GM12878 (cell line): Measurements from ENCODE around the gene MRPL55. TPM values are rescaled to one million over a fixed set of nuclear protein-coding genes. Genes with fewer than 3 reads are reported as not detected.
A peak's percentile ranks its signal among the peaks of the same experiment; 100 is the strongest.

Experiments
- ATAC-seq: fragments of 200-7000 bp; cut with Tn5 transposase; 3 replicates; pipeline ENCODE4 v1.9.1; 2020; ENCODE audit warnings: mild to moderate bottlenecking, moderate library complexity
- BruUV-seq: library from RNA; stranded (reverse); fragments of 400-500 nt; replicated peaks from 2 replicates; lab custom pipeline; 2021; lab: Mats Ljungman, UMichigan
- CTCF ChIA-PET: fragments of 300-600 bp; sonication (Branson Sonifier 250); formaldehyde crosslinking; extraction: SDS; loops from one replicate; lab custom pipeline; 2021; ENCODE audit warnings: inconsistent platforms; lab: Yijun Ruan, JAX
- POLR2A ChIA-PET: fragments of 350-600 bp; formaldehyde crosslinking; extraction: SDS; loops from one replicate; lab custom pipeline; 2021; ENCODE audit warnings: inconsistent platforms; lab: Charles Lee
- RAD21 ChIA-PET: fragments of 300-600 bp; sonication (Branson Sonifier 250); formaldehyde crosslinking; loops from one replicate; lab custom pipeline; 2023; ENCODE audit warnings: antibody characterized with exemption; ENCODE audit not compliant: unreplicated experiment; lab: Charles Lee
- SMC1A ChIA-PET: fragments of 300-600 bp; sonication (Branson Sonifier 250); formaldehyde crosslinking; loops from one replicate; lab custom pipeline; 2023; ENCODE audit not compliant: unreplicated experiment, uncharacterized antibody; lab: Charles Lee
- DNase-seq: peaks from one replicate; pipeline ENCODE4 v3.0.0-alpha.2; 2011; ENCODE audit warnings: low read depth, low spot score
- FAIRE-seq: peaks from 3 replicates; lab custom pipeline; 2011; peaks lifted over from hg19 to GRCh38; lab: Jason Lieb, UNC
- H2AFZ ChIP-seq: 2 replicates; pipeline ENCODE4 v1.6.0; 2011; ENCODE audit warnings: low read depth, low read length, control low read depth; ENCODE audit not compliant: control insufficient read depth
- H3K27ac ChIP-seq: 2 replicates; pipeline ENCODE4 v1.5.1; 2011; ENCODE audit warnings: control low read depth; ENCODE audit not compliant: control insufficient read depth, insufficient read depth
- H3K27me3 ChIP-seq, 2 experiments: replicated peaks in 1 of 2; 2 replicates each; pipeline versions ENCODE4 v1.6.0 to v1.6.1; 2011; ENCODE audit warnings: low read length in 1 of 2; ENCODE audit not compliant: control insufficient read depth in 2 of 2, insufficient read depth in 2 of 2
- H3K36me3 ChIP-seq, 2 experiments: 2 replicates each; pipeline ENCODE4 v1.5.1; 2011; ENCODE audit warnings: low read length in 1 of 2; ENCODE audit not compliant: control insufficient read depth in 2 of 2, insufficient read depth in 2 of 2
- H3K4me1 ChIP-seq: 2 replicates; pipeline ENCODE4 v1.6.1; 2011; ENCODE audit warnings: mild to moderate bottlenecking, low read length, moderate library complexity, mixed read lengths; ENCODE audit not compliant: control insufficient read depth, insufficient read depth
- H3K4me2 ChIP-seq: 2 replicates; pipeline ENCODE4 v1.6.0; 2011; ENCODE audit warnings: control low read depth; ENCODE audit not compliant: control insufficient read depth, insufficient read depth
- H3K4me3 ChIP-seq: fragments of 200-600 bp; sonication (generic); 2 replicates; pipeline ENCODE4 v1.5.1; 2016
- H3K79me2 ChIP-seq: 2 replicates; pipeline ENCODE4 v1.6.0; 2011; ENCODE audit warnings: low read length; ENCODE audit not compliant: control insufficient read depth, insufficient read depth
- H3K9ac ChIP-seq: 2 replicates; pipeline ENCODE4 v1.8.0; 2011; ENCODE audit warnings: low read length, control low read depth, mixed read lengths; ENCODE audit not compliant: control insufficient read depth, insufficient read depth
- H3K9me3 ChIP-seq: replicated peaks from 3 replicates; pipeline ENCODE4 v1.5.1; 2011; ENCODE audit warnings: mild to moderate bottlenecking, low read length; ENCODE audit not compliant: control insufficient read depth, insufficient read depth
- H4K20me1 ChIP-seq: 2 replicates; pipeline ENCODE4 v1.6.0; 2011; ENCODE audit not compliant: control insufficient read depth, insufficient read depth
- BCL11A ChIP-seq: IDR thresholded peaks from 2 replicates; pipeline ENCODE4 v1.6.1; 2011; ENCODE audit warnings: low read depth, low read length
- BMI1 ChIP-seq: fragments of 450-650 bp; IDR thresholded peaks from 2 replicates; pipeline ENCODE4 v1.6.1; 2016; ENCODE audit warnings: mild to moderate bottlenecking, moderate library complexity, borderline replicate concordance
- DPF2 ChIP-seq: fragments of 450-650 bp; IDR thresholded peaks from 2 replicates; pipeline ENCODE4 v1.6.1; 2017; ENCODE audit warnings: mild to moderate bottlenecking
- FOS ChIP-seq: IDR thresholded peaks from 3 replicates; pipeline ENCODE4 v1.6.1; 2011; ENCODE audit warnings: borderline replicate concordance; ENCODE audit not compliant: insufficient read length; ENCODE audit errors: extremely low read depth
- KAT2A ChIP-seq: conservative IDR thresholded peaks from 2 replicates; pipeline ENCODE4 v1.6.1; 2011; ENCODE audit warnings: low read depth, low read length; ENCODE audit not compliant: control insufficient read depth
- NR2C2 ChIP-seq: IDR thresholded peaks from 2 replicates; pipeline ENCODE4 v1.6.1; 2011; ENCODE audit warnings: borderline replicate concordance, low read depth; ENCODE audit not compliant: control insufficient read depth, insufficient read length
- NR2F1 ChIP-seq: fragments of 450-650 bp; conservative IDR thresholded peaks from 2 replicates; pipeline ENCODE4 v1.6.1; 2017; ENCODE audit warnings: mild to moderate bottlenecking
- POLR2AphosphoS2 ChIP-seq: IDR thresholded peaks from 2 replicates; pipeline ENCODE4 v1.6.1; 2011; ENCODE audit warnings: low read depth, mild to moderate bottlenecking, low read length, improper control_type of control experiment, moderate library complexity
- POLR2AphosphoS5 ChIP-seq: IDR thresholded peaks from 2 replicates; pipeline ENCODE4 v1.6.1; 2011; ENCODE audit warnings: mild to moderate bottlenecking, low read length, inconsistent platforms
- SMAD5 ChIP-seq: IDR thresholded peaks from 2 replicates; pipeline ENCODE4 v1.6.1; 2016; ENCODE audit warnings: antibody characterized with exemption, low read depth
- WGBS: methylation state at CpG from one replicate; pipeline ENCODE4 v1.1.6; 2016; ENCODE audit warnings: low lambda C conversion rate; ENCODE audit not compliant: insufficient replicate concordance, insufficient coverage; ENCODE audit errors: missing lambda C conversion rate; 5-methylcytosine and 5-hydroxymethylcytosine counted together
- in situ Hi-C: fragments of 300-500 bp; cut with MboI; formaldehyde crosslinking; loops from 9 replicates; pipeline ENCODE4 v1.14.3; 2018; ENCODE audit warnings: mixed read lengths
- intact Hi-C: fragments of 100-400 bp; cut with micrococcal nuclease; formaldehyde crosslinking; loops from one replicate; pipeline ENCODE4 v1.14.2; 2022; ENCODE audit not compliant: unreplicated experiment
- polyA plus RNA-seq, 11 experiments: library from polyadenylated mRNA; depleted of rRNA in 4 of 11; unstranded in 6 of 11; stranded (reverse) in 5 of 11; fragments of >200 nt; fragmentation: Nextera tagmentation in 4 of 11; fragmentation: Illumina TruSeq in 1 of 11; extraction: Ambion mirVana in 4 of 11; extraction: Trizol in 1 of 11; gene quantifications; 1 replicate in 1 of 11; 2 replicates in 10 of 11; pipeline versions ENCODE4 v1.2.1 to v1.2.3, GENCODE V29; 2011 to 2016; ENCODE audit warnings: inconsistent platforms in 2 of 11, missing spikeins in 2 of 11, low read depth in 1 of 11
- total RNA-seq, 4 experiments: library from RNA; depleted of rRNA in 3 of 4; stranded (reverse); fragments of >200 nt in 3 of 4; fragmentation: Illumina TruSeq in 1 of 4; extraction: Trizol in 1 of 4; gene quantifications; 2 replicates each; pipeline versions ENCODE4 v1.2.1 to v1.2.3, GENCODE V29; 2013 to 2021
- TF ChIP-seq, protein P1 (sequence below), 3 experiments: IDR thresholded peaks in 2 of 3; conservative IDR thresholded peaks in 1 of 3; 2 replicates each; pipeline ENCODE4 v1.5.1; 2011; ENCODE audit warnings: low read depth in 3 of 3, low read length in 3 of 3, mild to moderate bottlenecking in 3 of 3, control low read depth in 2 of 3, moderate library complexity in 2 of 3, inconsistent platforms in 1 of 3, mixed read lengths in 1 of 3; ENCODE audit not compliant: control insufficient read depth in 2 of 3, insufficient read depth in 1 of 3; ENCODE audit errors: extremely low read depth in 1 of 3
- TF ChIP-seq, protein P2 (sequence below): IDR thresholded peaks from 2 replicates; pipeline ENCODE4 v1.6.1; 2012; ENCODE audit warnings: low read depth, low read length, improper control_type of control experiment

Gene MRPL55
- total and polyA plus RNA-seq, 10 of the 15 experiments (the other 5 are each of a cell fraction or from before 2014, with no cell fraction given), result 15.1 to 143 (median 55.8) TPM

DNA sequence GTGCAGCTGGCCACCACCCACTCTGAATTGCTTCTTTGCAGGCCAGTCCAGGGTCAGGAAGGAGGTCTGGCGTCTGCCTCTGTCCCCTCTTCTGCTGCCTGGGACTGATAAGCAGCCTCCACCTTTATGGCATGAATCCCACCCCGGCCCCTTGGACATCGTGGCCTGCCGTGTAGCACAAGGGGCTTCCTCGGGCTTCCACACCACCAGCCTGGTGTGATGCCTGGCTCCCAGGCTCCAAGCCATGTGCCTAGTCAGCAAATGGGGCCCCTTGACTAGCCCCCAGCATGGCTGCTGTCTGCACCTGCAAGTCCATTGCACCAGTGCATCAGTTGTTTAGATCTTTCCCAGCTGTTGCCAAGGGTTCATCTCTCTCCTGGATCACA is 36.4 kb downstream of the MRPL55 start:
- intact Hi-C loops (loop anchor here (5.0 to 10.0 kb wide), 2 partner anchors 70 to 308 kb away; no protein-coding TSS in a partner anchor), in situ Hi-C loops (no loop called here)
- TF ChIP-seq FOS, result no peak
- no peak for TF ChIP-seq KAT2A
- TF ChIP-seq NR2C2, result peak; percentile 6
- TF ChIP-seq BCL11A, result no peak
- no peak for TF ChIP-seq SMAD5
- Histone ChIP-seq H3K36me3 (no peaks in the 10 kb centered on the region), H3K9me3 (no peaks in the 10 kb centered on the region), H3K27me3 (no peaks in the 10 kb centered on the region), H3K79me2 (no peaks in the 10 kb centered on the region), H3K4me3 (no peak overlapping the region), H3K9ac (no peak overlapping the region), H4K20me1 (no peaks in the 10 kb centered on the region), H3K4me1 (no peaks in the 10 kb centered on the region), H3K27ac (no peak overlapping the region), H3K4me2 (no peak overlapping the region), H2AFZ (no peak overlapping the region)
- no peak for FAIRE-seq
- no peak for DNase-seq
- no TSS peak for BruUV-seq
- SMC1A ChIA-PET, result no interaction called here
- CTCF ChIA-PET, result interaction anchor here (0.6 kb wide), 1 partner anchor 73 kb away, joined by 3 read pairs; no protein-coding TSS in a partner anchor
- RAD21 ChIA-PET, result interaction anchor here (1.5 to 2.3 kb wide), 2 partner anchors 73 to 74 kb away, joined by 4 to 17 read pairs; no protein-coding TSS in a partner anchor
- ATAC-seq, result no peak
- WGBS, result 54% methylated on average over 5 of the region's 5 CpGs
- POLR2A ChIA-PET, result no interaction called here

DNA sequence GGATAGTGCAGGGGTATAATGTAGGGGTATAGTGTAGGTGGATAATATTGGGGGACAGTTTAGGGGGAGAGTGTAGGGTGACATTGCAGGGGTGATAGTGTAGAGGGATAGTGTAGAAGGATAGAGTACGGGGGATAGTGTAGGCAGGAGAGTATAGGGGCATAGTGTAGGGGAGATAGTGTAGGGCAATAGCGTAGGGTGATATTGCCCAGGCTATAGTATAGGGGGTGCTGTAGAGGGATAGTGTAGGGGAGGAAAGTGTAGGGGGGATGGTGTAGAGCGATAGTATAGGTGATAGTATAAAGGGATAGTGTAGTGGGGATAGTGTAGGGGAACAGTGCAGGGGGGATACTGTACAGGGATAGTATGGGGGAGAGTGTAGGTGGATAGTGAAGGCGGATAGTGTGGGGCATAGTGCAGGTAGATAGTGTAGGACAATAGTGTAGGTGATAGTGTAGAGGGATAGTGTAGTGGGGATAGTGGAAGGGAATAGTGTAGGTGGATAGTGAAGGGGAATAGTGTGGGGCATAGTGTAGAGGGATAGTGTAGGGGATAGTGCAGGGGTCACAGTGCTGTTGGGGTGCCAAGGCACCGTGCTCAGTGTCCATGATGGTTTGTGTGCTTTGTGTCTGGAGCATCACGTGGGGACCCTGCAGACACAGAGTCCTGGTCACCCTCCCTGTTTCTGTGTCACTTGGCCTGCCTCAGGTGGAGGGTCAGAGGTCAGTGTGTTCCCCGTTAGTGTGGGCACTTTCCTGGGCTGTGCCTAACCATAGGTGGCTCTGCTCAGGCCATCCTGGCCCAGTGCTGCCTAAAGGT is 37.1 kb downstream of the MRPL55 start:
- Histone ChIP-seq H3K9me3 (no peaks in the 10 kb centered on the region), H3K4me1 (no peaks in the 10 kb centered on the region), H3K4me3 (no peak overlapping the region), H3K36me3 (no peaks in the 10 kb centered on the region), H3K4me2 (no peak overlapping the region), H3K79me2 (no peaks in the 10 kb centered on the region), H4K20me1 (no peaks in the 10 kb centered on the region), H3K9ac (no peak overlapping the region), H2AFZ (no peak overlapping the region), H3K27ac (no peak overlapping the region), H3K27me3 (no peaks in the 10 kb centered on the region)
- SMC1A ChIA-PET, result no interaction called here
- intact Hi-C loops, result loop anchor here (5.0 to 10.0 kb wide), 2 partner anchors 70 to 307 kb away; no protein-coding TSS in a partner anchor
- POLR2A ChIA-PET, result no interaction called here
- CTCF ChIA-PET, result no interaction called here
- in situ Hi-C loops, result no loop called here
- no TSS peak for BruUV-seq
- ATAC-seq (peak; percentile 58), FAIRE-seq (no peak), DNase-seq (no peak)
- RAD21 ChIA-PET, result no interaction called here
- 16% methylated on average over 7 of the region's 7 CpGs for WGBS
- TF ChIP-seq BMI1, result no peak
- no peak for TF ChIP-seq DPF2
- 0 out of 2 replicates have a peak, but pooled peaks have one; percentile 21 for TF ChIP-seq NR2F1
- TF ChIP-seq POLR2AphosphoS5, result no peak
- peak; percentile 61; the same call in 1 of the 2 replicates for TF ChIP-seq POLR2AphosphoS2
- TF ChIP-seq, protein P1, sequence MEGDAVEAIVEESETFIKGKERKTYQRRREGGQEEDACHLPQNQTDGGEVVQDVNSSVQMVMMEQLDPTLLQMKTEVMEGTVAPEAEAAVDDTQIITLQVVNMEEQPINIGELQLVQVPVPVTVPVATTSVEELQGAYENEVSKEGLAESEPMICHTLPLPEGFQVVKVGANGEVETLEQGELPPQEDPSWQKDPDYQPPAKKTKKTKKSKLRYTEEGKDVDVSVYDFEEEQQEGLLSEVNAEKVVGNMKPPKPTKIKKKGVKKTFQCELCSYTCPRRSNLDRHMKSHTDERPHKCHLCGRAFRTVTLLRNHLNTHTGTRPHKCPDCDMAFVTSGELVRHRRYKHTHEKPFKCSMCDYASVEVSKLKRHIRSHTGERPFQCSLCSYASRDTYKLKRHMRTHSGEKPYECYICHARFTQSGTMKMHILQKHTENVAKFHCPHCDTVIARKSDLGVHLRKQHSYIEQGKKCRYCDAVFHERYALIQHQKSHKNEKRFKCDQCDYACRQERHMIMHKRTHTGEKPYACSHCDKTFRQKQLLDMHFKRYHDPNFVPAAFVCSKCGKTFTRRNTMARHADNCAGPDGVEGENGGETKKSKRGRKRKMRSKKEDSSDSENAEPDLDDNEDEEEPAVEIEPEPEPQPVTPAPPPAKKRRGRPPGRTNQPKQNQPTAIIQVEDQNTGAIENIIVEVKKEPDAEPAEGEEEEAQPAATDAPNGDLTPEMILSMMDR (IDR thresholded peaks at IDR 0.05 in 2 of 3, conservative IDR thresholded peaks at IDR 0.05 in 1 of 3; ENCODE audit: control insufficient read depth in 2 of 3, extremely low read depth in 1 of 3, insufficient read depth in 1 of 3, low read depth in 3 of 3, low read length in 3 of 3), result 0 out of 6 replicates have a peak, but pooled peaks of 1 of the 3 experiments have one; percentile 7
- TF ChIP-seq, protein P2, sequence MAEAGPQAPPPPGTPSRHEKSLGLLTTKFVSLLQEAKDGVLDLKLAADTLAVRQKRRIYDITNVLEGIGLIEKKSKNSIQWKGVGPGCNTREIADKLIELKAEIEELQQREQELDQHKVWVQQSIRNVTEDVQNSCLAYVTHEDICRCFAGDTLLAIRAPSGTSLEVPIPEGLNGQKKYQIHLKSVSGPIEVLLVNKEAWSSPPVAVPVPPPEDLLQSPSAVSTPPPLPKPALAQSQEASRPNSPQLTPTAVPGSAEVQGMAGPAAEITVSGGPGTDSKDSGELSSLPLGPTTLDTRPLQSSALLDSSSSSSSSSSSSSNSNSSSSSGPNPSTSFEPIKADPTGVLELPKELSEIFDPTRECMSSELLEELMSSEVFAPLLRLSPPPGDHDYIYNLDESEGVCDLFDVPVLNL, result no peak
